HepG2 (cell line): ENCODE measurements around the gene ADAT3. TPM values are rescaled to one million over a fixed set of nuclear protein-coding genes. Genes with fewer than 3 reads are reported as not detected.

Experiments
- BRD4 ChIP-seq: sonication (generic); formaldehyde crosslinking; IDR thresholded peaks from 2 replicates; pipeline ENCODE4 v1.4.0; 2020; ENCODE audit warnings: missing genetic modification reagents
- KDM3A ChIP-seq: IDR thresholded peaks from 2 replicates; pipeline ENCODE4 v1.6.1; 2018; ENCODE audit warnings: low read depth, missing compliant biosample characterization
- MAFK ChIP-seq, 2 experiments: IDR thresholded peaks in 1 of 2; conservative IDR thresholded peaks in 1 of 2; 2 replicates each; pipeline ENCODE4 v1.6.1; 2011; ENCODE audit warnings: improper control_type of control experiment in 2 of 2, low read length in 2 of 2
- MIER3 ChIP-seq: IDR thresholded peaks from 2 replicates; pipeline ENCODE4 v1.6.1; 2016; ENCODE audit warnings: missing compliant biosample characterization, borderline replicate concordance
- MYC ChIP-seq: sonication (generic); formaldehyde crosslinking; IDR thresholded peaks from 2 replicates; pipeline ENCODE4 v1.9.0; 2021; ENCODE audit warnings: missing genetic modification reagents, borderline replicate concordance
- NR2C2 ChIP-seq: sonication (generic); formaldehyde crosslinking; IDR thresholded peaks from 2 replicates; pipeline ENCODE4 v1.4.0; 2020; ENCODE audit warnings: missing genetic modification reagents, mild to moderate bottlenecking, moderate library complexity, borderline replicate concordance
- NRL ChIP-seq: sonication (generic); formaldehyde crosslinking; IDR thresholded peaks from 2 replicates; pipeline ENCODE4 v1.5.0; 2020; ENCODE audit warnings: missing genetic modification reagents, mild to moderate bottlenecking, moderate library complexity, borderline replicate concordance
- RORA ChIP-seq: sonication (generic); formaldehyde crosslinking; IDR thresholded peaks from 2 replicates; pipeline ENCODE4 v1.5.0; 2020; ENCODE audit warnings: mild to moderate bottlenecking, missing genetic modification reagents, moderate library complexity
- SP4 ChIP-seq: sonication (generic); formaldehyde crosslinking; IDR thresholded peaks from 2 replicates; pipeline ENCODE4 v1.8.1; 2023; ENCODE audit warnings: mild to moderate bottlenecking, missing genetic modification reagents
- ZKSCAN1 ChIP-seq: fragments of 150-350 bp; IDR thresholded peaks from 2 replicates; pipeline ENCODE4 v1.6.1; 2014; ENCODE audit warnings: low read length
- ZNF101 ChIP-seq: sonication (generic); formaldehyde crosslinking; IDR thresholded peaks from 2 replicates; pipeline ENCODE4 v1.4.0; 2020; ENCODE audit warnings: mild to moderate bottlenecking, low read depth, missing genetic modification reagents, borderline replicate concordance
- ZNF30 ChIP-seq: sonication (generic); formaldehyde crosslinking; IDR thresholded peaks from 2 replicates; pipeline ENCODE4 v1.5.0; 2020; ENCODE audit warnings: mild to moderate bottlenecking, missing genetic modification reagents
- ZNF350 ChIP-seq: sonication (generic); formaldehyde crosslinking; IDR thresholded peaks from 2 replicates; pipeline ENCODE4 v1.4.0; 2020; ENCODE audit warnings: mild to moderate bottlenecking, low read depth, missing genetic modification reagents, borderline replicate concordance
- polyA plus RNA-seq, 8 experiments: library from polyadenylated mRNA; depleted of rRNA in 3 of 8; stranded (reverse) in 7 of 8; unstranded in 1 of 8; fragments of >200 nt; fragmentation: Illumina TruSeq in 4 of 8; extraction: Trizol in 4 of 8; gene quantifications; 2 replicates each; pipeline versions ENCODE4 v1.2.1 to v1.2.3, GENCODE V29; 2011 to 2016; ENCODE audit warnings: low read depth in 4 of 8, missing spikeins in 1 of 8, mixed read lengths in 1 of 8; ENCODE audit not compliant: insufficient read depth in 1 of 8
- total RNA-seq, 5 experiments: library from RNA; depleted of rRNA; stranded (reverse); fragments of >200 nt; fragmentation: Illumina TruSeq; extraction: Trizol; gene quantifications; 2 replicates each; pipeline ENCODE4 v1.2.3, GENCODE V29; 2016; ENCODE audit warnings: low read depth in 1 of 5
- TF ChIP-seq, protein P1 (sequence below): sonication (generic); formaldehyde crosslinking; IDR thresholded peaks from 2 replicates; pipeline ENCODE4 v1.4.0; 2020; ENCODE audit warnings: missing genetic modification reagents
- TF ChIP-seq, protein P2 (sequence below): IDR thresholded peaks from 2 replicates; pipeline ENCODE4 v1.4.0; 2020; ENCODE audit warnings: mild to moderate bottlenecking, missing genetic modification reagents
- TF ChIP-seq, protein P3 (sequence below): sonication (generic); formaldehyde crosslinking; IDR thresholded peaks from 2 replicates; pipeline ENCODE4 v1.9.0; 2021; ENCODE audit warnings: missing genetic modification reagents, borderline replicate concordance
- TF ChIP-seq, protein P4 (sequence below): sonication (generic); formaldehyde crosslinking; IDR thresholded peaks from 2 replicates; pipeline ENCODE4 v1.8.1; 2023; ENCODE audit warnings: mild to moderate bottlenecking, inconsistent platforms, moderate library complexity, missing genetic modification reagents, borderline replicate concordance

The ADAT3 gene
- total and polyA plus RNA-seq, 2 of the 13 experiments (the other 11 are each of a cell fraction or from before 2014, with no cell fraction given): 0.95 to 3.5 TPM

DNA sequence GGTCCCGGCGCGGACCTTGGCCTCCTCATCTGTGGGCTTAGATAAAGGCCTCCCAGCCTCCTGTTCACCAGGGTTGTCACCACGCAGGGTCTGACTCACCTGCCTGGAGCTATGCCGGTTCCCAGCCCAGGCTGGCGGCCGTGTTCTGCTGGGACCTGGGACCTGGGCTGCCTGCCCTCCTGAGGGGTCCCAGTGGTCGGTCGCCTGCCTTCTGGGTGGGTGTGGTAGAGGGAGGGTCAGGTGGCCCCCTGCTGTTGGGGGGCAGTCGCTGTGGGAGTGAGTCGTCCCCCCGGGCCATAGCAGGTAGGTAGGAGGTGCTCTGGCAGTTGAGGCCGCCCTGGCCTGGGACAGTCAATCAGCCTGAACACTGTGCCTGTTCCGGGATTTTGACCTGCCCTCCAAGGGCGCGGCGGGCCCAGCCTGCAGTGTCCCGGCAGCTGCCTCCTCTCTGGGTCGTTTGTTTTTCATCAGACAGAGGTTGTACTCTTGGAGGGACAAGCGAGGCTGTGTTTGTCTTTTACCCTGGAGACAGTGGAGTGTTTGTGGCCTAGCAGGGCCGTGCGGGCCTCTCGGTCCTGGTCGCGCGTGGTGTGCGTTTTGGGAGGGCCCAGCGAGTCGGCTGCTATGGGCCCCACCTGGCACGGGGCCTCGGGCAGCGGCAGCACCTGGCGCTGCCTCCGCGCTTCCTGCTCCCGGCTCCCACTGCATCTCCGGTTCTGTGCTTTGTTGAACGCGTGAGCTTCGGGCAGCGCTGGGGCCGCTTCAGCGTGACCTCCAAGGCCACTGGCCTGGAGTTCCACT is 2.6 kb downstream of the ADAT3 start (continued):
- TF ChIP-seq, protein P1, sequence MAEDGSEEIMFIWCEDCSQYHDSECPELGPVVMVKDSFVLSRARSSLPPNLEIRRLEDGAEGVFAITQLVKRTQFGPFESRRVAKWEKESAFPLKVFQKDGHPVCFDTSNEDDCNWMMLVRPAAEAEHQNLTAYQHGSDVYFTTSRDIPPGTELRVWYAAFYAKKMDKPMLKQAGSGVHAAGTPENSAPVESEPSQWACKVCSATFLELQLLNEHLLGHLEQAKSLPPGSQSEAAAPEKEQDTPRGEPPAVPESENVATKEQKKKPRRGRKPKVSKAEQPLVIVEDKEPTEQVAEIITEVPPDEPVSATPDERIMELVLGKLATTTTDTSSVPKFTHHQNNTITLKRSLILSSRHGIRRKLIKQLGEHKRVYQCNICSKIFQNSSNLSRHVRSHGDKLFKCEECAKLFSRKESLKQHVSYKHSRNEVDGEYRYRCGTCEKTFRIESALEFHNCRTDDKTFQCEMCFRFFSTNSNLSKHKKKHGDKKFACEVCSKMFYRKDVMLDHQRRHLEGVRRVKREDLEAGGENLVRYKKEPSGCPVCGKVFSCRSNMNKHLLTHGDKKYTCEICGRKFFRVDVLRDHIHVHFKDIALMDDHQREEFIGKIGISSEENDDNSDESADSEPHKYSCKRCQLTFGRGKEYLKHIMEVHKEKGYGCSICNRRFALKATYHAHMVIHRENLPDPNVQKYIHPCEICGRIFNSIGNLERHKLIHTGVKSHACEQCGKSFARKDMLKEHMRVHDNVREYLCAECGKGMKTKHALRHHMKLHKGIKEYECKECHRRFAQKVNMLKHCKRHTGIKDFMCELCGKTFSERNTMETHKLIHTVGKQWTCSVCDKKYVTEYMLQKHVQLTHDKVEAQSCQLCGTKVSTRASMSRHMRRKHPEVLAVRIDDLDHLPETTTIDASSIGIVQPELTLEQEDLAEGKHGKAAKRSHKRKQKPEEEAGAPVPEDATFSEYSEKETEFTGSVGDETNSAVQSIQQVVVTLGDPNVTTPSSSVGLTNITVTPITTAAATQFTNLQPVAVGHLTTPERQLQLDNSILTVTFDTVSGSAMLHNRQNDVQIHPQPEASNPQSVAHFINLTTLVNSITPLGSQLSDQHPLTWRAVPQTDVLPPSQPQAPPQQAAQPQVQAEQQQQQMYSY (CRISPR knock-in tag): peak; percentile 84
- TF ChIP-seq ZNF30 (CRISPR knock-in tag): 0 out of 2 replicates have a peak, but pooled peaks have one; percentile 30
- TF ChIP-seq NRL (CRISPR knock-in tag): peak; percentile 62; the same call in 1 of the 2 replicates
- TF ChIP-seq KDM3A (CRISPR knock-in tag): 0 out of 2 replicates have a peak, but pooled peaks have one; percentile 21
- peak; percentile 7; the same call in 1 of the 2 replicates for TF ChIP-seq MYC (CRISPR knock-in tag)
- 0 out of 2 replicates have a peak, but pooled peaks have one; percentile 29 for TF ChIP-seq BRD4 (CRISPR knock-in tag)
- 0 out of 2 replicates have a peak, but pooled peaks have one; percentile 54 for TF ChIP-seq ZNF101 (CRISPR knock-in tag)
- TF ChIP-seq RORA: no peak
- TF ChIP-seq MAFK (conservative IDR thresholded peaks at IDR 0.05 in 1 of 2, IDR thresholded peaks at IDR 0.05 in 1 of 2; ENCODE audit: low read length in 2 of 2): no peak
- TF ChIP-seq ZKSCAN1: no peak
- TF ChIP-seq, protein P2, sequence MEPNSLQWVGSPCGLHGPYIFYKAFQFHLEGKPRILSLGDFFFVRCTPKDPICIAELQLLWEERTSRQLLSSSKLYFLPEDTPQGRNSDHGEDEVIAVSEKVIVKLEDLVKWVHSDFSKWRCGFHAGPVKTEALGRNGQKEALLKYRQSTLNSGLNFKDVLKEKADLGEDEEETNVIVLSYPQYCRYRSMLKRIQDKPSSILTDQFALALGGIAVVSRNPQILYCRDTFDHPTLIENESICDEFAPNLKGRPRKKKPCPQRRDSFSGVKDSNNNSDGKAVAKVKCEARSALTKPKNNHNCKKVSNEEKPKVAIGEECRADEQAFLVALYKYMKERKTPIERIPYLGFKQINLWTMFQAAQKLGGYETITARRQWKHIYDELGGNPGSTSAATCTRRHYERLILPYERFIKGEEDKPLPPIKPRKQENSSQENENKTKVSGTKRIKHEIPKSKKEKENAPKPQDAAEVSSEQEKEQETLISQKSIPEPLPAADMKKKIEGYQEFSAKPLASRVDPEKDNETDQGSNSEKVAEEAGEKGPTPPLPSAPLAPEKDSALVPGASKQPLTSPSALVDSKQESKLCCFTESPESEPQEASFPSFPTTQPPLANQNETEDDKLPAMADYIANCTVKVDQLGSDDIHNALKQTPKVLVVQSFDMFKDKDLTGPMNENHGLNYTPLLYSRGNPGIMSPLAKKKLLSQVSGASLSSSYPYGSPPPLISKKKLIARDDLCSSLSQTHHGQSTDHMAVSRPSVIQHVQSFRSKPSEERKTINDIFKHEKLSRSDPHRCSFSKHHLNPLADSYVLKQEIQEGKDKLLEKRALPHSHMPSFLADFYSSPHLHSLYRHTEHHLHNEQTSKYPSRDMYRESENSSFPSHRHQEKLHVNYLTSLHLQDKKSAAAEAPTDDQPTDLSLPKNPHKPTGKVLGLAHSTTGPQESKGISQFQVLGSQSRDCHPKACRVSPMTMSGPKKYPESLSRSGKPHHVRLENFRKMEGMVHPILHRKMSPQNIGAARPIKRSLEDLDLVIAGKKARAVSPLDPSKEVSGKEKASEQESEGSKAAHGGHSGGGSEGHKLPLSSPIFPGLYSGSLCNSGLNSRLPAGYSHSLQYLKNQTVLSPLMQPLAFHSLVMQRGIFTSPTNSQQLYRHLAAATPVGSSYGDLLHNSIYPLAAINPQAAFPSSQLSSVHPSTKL (CRISPR knock-in tag): 0 out of 2 replicates have a peak, but pooled peaks have one; percentile 20
- TF ChIP-seq, protein P3, sequence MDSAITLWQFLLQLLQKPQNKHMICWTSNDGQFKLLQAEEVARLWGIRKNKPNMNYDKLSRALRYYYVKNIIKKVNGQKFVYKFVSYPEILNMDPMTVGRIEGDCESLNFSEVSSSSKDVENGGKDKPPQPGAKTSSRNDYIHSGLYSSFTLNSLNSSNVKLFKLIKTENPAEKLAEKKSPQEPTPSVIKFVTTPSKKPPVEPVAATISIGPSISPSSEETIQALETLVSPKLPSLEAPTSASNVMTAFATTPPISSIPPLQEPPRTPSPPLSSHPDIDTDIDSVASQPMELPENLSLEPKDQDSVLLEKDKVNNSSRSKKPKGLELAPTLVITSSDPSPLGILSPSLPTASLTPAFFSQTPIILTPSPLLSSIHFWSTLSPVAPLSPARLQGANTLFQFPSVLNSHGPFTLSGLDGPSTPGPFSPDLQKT (CRISPR knock-in tag): no peak
- no peak for TF ChIP-seq SP4 (CRISPR knock-in tag)
- peak; percentile 68; the same call in 1 of the 2 replicates for TF ChIP-seq ZNF350 (CRISPR knock-in tag)
- TF ChIP-seq MIER3 (CRISPR knock-in tag): no peak
- TF ChIP-seq, protein P4, sequence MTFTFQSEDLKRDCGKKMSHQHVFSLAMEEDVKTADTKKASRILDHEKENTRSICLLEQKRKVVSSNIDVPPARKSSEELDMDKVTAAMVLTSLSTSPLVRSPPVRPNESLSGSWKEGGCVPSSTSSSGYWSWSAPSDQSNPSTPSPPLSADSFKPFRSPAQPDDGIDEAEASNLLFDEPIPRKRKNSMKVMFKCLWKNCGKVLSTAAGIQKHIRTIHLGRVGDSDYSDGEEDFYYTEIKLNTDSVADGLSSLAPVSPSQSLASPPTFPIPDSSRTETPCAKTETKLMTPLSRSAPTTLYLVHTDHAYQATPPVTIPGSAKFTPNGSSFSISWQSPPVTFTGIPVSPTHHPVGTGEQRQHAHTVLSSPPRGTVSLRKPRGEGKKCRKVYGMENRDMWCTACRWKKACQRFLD (CRISPR knock-in tag): 0 out of 2 replicates have a peak, but pooled peaks have one; percentile 68
- TF ChIP-seq NR2C2 (CRISPR knock-in tag): peak; percentile 60; the same call in 1 of the 2 replicates
